Skin of body (tissue), 2 donors: ENCODE results near the gene MOB3B. TPM values are rescaled to one million over a fixed set of nuclear protein-coding genes. Genes with fewer than 3 reads are reported as not detected.
A peak's percentile ranks its signal among the peaks of the same experiment; 100 is the strongest.
"Not testable (repeated sequence)": the region's sequence is repeated elsewhere in the genome, so short reads cannot be mapped to it uniquely, and the experiment has no call there.

Experiments
- DNase-seq: peaks from one replicate; lab custom pipeline; 2025; lab: John Stamatoyannopoulos, UW
- total RNA-seq: library from RNA; depleted of rRNA; stranded (reverse); fragments of >200 nt; gene quantifications from one replicate; pipeline ENCODE4 v1.2.3, GENCODE V29; 2014

MOB3B gene
- total RNA-seq, 1 donor from 2014 or later: 4.5 TPM

DNA sequence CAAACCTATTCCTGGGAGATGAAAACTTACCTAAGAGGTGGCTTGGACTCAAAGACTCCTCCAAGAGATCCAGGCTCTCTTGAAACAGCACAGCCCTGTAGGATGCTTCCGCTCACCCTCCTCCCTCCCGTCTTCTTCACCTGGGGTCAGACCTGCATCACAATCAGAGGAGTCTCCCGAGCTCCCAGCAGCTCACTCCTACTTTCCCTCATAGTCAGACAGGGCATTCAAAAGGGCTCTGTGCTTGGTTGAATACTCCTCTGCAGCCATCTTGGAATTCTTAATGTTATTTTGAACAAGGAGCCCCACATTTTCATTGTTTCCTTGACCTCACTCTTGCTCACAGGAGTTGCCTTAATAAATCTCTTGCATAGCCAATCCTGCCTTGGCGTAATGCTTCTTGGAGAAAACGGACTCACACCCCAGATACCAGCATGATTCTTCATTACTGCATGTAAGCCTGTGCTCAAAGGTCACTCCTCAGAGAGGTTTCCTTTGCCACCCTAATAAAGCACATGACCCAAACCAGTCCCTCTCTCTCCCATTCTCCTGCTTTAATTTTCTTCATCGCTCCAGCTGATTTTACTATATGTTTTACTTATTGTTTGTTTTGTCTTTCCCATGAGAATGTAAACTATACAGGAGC is 52.6 kb downstream of the MOB3B start:
- no peak for DNase-seq

DNA sequence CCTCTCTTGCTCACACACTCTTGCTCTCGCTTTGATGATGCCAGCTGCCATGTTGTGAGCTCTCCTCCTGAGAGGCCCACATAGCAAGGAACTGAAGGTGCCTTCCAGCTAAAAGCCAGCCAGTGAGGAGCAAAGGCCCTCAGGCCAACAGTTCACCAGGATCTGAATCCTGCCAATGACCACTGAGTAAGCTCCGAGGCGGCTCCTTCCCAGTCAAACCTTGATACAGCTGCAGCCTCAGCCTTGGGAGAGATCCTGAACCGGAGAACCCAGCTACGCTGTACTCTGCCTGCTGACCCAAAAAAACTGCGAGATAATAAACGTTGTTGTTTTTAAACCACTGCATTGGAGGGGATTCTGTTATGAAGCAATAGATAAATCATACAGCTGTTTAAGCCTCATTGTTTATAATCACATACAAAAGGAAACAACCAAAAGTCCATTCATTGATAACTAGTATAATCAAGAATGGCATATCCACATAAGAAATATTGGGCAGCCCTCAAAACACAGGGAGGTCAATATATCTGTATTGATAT is 54.5 kb downstream of the MOB3B start:
- no peak for DNase-seq

DNA sequence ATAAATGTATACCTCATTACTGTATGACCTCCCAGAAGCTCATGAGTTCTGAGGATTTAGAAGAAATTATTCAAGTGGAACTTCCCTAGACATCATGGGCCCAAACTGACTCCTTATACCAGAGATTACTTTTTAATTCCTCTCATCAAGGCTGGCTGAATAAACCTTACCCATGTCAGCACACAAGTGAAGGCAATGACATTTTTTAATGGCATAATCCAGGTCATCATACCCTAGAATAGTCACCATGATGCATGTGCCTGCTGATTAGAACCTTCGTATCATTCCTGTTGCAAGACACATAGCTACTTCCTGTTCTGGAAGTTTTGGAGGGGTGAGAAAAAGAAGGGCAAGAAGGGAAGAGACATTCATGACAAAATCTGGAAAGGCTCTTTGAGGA is 55.3 kb downstream of the MOB3B start:
- DNase-seq: no peak

DNA sequence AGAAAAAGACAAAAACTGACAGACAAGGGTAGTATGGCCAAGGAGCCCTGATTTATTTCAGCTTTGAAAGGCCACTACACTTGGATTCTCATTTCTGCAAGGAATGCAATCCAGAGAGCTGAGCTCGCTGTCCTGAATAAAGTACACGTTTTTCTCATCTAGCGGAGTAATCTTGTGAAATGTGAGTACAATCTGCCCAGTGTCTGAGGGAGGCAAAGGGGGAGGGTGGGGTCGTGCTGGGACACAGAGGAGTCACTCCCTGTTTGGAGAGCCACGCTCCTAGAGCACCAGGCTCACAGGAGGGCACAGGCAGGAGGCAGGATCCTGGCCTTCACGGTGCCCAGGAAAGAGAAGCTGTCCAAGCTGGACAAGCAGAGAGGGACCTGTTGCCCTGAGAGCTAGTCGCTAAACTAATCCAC is 56.5 kb downstream of the MOB3B start:
- peak; percentile 45 for DNase-seq

DNA sequence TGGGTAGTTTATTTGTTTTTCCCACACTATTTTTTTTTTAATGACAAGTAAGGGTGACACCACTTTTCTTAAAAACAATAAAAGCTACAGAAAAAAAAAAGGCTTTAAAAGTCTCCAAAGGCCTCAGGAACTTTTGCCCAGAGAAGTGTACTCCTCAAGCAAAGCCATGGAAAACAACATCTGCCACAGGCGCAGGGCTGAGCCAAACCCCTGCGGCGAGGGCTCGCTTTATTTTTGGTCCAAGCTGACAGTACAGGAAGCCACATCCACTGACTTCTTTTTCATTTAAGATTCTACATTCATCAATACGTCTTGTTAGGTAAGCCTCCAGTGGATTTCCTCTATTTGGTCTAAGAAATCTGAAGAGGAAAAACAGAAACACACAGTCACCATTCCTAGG is 57.4 kb downstream of the MOB3B start:
- no peak for DNase-seq

DNA sequence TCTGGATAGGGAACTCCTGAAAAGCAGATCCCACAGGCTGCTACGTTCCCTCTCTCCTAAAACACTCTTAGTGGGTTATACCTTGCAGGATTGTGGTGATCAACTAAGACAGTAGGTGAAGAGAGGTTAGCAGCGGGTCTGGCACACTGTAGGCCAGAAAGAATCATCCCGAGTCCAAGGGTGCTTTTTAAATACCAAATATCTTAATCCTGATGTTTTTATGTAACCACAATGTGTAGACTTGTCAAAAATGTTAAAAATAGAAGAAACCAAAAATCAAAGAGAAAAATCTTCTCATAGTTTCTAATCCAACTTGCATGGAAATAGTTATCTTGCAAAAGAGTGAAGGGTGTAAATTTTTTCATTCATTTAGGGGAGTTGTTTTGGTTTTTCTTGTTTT is 57.8 kb downstream of the MOB3B start:
- no peak for DNase-seq

DNA sequence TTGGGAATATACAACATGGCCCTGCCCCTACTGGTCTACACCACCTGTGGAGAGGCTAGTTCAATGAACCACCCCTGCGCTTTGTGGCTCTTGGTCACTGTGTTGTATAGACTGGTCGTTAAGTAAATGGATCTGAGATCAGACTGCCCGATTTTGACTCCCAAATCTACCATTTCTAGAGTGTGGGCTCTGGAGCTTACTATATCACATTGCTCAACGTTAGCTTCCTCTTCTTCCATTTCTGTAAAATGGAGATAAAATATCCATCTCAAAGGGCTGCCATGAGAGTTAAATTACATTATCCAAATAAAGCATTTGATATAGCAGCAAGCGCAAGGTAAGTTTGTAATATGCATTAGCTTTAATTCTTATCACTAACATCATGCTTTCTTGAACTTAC is 58.2 kb downstream of the MOB3B start:
- DNase-seq: no peak

DNA sequence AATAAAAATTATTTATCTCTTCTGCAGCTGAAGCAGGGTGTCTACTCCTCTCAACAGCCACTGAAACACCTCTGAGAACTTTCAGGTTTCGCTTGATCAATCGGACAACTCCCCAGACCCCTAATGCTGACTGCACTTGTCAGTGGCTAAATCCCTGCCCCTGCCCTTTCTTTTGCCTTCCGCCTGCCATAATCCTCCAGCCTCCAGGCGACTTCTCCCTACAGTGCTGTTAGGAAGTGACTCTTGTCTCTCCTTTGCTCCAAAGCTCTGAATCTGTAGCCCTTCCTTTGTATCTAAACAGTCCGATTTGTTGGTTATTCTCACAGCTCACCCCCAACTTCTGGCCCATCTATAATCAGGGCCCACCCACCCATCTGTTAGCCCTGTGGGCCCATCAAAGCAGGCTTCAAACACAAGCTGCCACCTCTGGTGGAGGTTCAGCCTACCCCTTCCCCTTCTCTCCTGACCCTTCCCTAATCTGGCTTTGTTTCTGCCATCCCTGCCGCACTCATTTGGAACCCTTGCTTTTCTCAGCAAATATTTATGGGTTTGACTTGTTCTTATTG is 59.2 kb downstream of the MOB3B start:
- no peak for DNase-seq

DNA sequence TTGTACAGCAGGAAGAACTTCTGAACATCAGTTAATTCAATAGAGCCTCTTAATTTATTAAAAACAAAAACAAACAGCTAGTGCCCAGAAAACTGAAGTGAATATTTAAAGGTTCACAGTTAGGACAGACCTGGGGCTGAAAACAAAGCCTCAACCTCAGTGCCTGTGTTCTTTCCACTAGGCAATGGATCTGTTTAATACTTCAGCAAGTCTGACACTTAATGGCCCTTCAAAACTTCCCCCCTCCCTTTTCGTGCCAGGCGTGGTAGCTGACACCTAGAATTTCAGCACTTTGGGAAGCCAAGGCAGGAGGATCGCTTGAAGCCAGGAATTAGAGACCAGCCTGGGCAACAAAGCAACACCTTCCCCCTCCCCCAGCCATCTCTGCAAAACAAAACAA is 60.1 kb downstream of the MOB3B start:
- no peak for DNase-seq

DNA sequence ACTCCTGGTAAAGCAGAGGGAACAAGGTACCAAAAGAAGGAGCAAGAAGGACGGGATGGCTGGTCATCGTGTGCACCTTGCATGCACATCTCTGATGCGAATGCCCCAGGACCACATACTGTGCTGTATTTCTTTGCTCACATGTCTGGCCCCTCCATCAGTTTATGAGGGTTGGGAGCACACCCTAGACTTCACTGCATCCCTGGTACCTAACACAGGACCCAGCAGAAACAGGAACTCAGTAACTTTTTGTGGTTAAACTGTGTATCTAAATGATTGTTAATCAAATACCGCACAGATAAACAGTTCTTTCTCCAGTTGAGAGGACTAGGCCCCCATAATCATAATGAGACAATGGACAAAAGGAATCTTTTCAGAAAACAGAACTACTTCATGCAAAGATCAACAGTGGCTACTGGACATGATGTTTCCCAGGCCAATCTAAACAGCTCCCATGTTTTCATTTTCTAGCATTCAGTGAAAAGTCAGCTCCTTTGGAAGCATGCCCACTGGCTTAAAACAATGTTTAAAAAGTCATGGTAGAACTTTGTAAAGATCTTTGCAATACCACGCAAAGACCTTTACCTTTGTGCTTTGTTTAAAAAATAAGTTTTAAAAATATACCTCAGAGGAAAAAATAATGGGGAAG is 61.0 kb downstream of the MOB3B start:
- DNase-seq: no peak

DNA sequence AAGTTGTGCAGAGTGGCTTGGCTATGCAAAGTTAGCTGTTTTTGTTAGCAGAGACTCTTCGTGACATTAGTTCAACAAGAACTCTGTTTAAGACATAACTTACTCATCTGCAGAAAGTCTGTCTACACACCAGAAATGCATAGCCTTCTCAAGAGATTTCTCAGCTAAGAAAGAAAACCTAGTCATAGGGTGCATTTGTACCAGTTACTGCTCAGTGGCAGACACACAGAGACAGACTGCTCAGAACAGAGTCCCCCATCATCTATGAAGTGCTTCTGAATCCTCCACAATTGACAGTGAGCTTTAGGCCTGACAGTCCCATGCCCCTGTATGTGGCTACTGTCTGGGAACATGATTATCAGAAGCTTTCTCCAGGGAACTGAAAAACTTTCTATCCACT is 61.6 kb downstream of the MOB3B start:
- DNase-seq: no peak

DNA sequence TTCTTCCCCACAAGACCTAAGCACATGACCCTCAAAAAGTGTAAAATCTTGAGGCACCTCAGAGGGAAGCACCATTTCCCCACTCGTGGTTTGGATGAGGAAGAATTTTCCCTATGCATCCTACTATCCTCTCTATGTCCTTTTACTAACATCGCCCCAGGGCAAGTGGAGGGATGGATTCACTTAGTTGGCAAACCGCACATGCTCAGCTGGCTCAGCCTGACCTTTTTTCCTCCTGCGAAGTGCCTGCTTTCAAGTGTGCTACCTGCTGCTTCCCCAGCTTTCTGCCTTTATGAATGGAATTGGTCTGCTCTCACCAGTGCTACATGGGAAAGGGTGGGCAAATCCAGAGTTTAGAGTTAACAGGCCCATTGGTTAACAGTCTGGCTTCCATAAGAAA is 62.1 kb downstream of the MOB3B start:
- DNase-seq: no peak

DNA sequence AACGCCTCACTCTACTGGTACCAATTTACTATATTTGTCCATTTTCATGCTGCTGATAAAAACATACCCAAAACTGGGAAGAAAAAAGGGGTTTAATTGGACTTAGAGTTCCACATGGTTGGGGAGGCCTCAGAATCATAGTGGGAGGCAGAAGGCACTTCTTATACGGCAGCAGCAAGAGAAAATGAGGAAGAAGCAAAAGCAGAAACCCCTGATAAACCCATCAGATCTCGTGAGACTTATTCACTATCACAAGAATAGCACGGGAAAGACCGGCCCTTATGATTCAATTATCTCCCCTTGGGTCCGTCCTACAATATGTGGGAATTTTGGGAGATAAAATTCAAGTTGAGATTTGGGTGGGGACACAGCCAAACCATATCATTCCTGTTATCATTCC is 63.1 kb downstream of the MOB3B start:
- not testable (repeated sequence) for DNase-seq

DNA sequence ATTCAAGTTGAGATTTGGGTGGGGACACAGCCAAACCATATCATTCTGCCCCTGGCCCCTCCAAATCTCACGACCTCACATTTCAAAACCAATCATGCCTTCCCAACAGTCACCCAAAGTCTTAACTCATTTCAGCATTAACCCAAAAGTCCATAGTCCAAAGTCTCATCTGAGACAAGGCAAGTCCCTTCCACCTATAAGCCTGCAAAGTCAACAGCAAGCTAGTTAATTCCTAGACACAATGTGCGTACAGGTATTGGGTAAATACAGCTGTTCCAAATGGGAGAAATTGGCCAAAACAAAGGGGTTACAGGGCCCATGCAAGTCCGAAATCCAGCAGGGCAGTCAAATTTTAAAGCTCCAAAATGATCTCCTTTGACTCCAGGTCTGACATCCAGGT is 64.7 kb downstream of the MOB3B start:
- not testable (repeated sequence) for DNase-seq

DNA sequence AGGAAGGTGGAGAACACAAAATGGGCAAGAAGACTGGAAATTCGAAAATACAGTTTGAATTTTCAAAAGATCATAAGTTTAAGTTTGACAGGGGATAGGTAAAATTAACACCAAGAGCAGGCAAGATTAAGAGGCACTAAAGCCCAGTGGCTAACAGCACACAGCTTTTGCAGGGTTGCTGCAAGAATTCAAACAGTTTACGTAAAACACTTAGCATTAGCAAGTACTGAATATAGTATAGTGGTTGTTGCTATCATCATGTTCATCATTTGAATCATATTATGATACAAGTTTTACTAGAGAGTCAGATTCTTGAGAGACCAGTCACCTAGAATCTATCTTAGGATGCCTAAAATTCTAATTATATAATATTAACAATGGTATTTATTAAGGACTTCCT is 66.8 kb downstream of the MOB3B start:
- no peak for DNase-seq

DNA sequence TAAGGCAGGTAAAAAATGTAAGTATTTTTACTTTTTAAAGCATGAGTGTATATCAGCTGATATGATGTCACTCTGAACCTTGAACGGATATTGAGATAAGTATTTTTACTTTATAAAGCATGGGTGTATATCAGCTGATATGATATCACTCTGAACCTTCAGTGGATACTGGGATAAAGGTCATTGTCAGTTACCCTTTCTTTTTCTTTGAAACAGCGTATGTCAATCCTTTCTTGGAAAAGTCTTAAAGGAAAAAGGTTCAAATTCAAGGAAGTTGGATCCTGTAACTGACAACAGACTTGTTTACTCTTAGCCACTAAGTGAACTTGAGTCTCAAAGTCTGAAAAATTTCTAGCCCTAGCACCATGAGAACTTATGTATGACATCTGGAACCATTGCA is 67.2 kb downstream of the MOB3B start:
- no peak for DNase-seq

DNA sequence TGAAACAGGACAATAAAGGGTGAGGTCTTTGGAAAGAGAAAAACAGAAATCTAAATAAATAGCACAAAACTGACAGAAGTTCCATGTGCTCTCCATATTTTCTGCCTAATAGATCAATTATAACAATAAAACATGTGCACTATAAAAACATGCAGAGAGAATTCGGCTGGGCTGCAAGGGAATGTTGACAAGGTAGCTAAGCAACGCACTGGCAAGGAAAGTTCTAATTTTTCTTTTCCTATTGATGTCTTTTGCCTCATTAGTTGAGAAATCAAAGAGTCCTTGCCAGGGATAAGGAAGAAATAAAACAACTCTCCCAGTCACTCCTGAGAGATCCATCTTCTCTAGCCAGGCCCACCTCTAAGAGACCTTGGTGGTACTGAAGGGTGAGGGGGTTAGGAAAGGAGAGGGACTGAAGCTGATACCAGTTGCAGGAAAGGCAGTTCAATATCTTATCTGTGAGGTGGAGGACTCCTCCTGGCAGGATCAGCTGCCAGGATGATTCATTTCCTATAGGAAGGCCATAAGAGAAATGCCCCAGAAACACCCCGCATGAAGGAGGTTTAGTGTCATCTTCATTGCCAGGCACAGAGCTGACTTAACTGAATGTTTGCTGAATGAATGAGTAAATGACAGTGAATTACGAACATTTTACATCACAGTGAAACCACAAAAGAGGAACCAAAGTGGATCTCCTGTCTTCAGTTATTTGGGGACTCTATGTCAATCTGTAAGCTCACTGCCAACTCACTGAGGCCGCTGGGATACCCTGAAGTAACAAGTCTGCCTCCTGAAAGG is 69.2 kb downstream of the MOB3B start:
- peak; percentile 81 for DNase-seq

DNA sequence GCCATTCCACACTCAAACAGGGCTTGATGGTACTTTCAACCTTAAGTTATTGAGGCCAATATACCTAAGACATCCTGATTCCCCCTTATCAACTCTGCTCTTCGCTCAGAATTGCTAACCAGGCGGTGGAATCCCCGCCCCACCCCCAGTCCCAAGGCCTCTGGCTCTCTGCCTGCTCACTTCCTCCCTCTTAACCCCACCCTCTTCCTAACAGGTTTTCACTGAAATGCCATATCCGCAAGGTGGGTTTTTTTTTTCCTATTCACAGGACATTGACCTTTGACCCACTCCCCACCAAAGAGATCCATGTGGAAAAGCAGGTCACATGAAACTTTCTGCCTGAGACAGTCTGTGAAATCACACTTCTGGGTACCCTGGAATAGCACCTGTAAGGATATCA is 72.2 kb downstream of the MOB3B start:
- DNase-seq: no peak

DNA sequence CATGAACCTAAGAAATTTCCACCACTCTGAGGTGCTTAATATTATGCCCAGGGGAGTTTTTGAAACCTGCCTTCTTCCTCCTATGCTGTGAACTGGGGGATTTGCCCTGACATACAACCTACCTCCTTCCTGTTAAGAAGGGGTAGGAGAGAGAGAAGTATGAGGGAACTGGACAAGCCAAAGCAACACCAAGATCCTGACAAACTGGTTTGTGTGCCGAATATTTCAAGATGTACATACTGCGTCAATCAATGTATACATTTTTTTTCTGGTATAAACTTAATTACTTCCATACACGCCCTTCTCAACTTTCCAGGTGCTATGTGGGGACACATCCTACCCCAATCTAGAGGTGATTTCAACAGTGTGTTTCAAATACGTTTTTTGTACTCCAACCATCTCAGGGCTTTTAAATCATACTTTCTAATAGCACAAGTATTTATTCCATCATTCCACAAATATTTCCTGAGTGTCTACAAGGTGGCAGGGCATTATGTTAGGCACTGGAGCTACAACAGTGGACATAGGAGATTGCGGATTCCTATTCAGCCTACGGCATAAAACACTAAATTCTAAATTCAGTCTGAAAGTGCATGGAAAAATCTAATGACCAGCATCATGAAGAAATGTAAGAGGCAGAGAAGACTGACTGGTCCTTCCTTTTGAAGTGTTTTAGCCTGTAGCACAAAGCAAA is 75.6 kb downstream of the MOB3B start:
- no peak for DNase-seq

DNA sequence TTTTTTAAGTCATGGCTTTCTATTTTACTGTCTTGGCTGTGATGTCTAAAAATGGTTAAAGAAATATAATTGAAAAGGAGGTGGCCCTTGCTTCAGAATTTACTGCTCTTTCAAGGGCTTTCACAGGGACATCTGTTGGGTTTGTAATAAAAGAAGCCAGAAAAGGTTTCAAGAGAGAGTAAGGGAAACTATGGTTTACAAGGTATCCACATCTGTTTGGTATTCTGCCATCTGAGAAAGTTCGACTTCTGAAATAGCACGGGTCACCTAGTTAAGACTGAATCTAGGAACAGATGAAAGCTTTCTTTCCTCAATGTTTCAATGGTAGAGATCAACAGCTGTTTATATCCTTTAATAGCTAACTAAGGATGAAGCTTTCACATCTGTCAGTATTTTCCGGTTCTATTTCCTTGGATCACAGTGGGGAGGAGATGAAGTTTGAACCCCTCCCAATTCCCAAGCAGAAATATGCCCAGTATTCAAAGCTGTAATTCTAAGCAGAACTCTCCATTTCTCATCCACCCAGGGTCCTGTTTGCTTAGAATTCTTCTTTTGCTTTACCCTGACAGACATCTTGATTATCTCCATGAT is 78.3 kb downstream of the MOB3B start:
- peak; percentile 73 for DNase-seq

DNA sequence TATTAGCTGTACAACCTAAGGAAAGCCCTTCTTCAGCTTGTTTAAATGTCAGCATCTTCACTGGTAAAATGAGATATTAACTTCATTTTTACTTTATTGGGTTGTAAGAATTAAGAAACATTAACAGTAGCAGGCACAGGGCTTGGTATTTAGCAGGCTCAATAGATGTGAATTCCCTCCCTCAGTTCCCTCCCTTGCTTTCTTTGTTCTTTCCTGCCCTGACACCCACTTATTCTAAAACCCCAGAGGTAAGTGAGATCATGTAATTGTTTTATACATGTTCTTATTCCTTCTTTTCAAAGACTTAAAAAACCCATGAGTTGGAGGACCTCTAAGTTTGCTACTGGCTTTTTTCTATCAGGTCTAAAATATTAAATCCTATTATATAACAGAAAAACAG is 78.9 kb downstream of the MOB3B start:
- no peak for DNase-seq
